GM23338 (cell line): Measurements from ENCODE around the gene MTCH2. TPM values are rescaled to one million over a fixed set of nuclear protein-coding genes. Genes with fewer than 3 reads are reported as not detected.

Experiments
- ATAC-seq: fragments of 200-7000 bp; cut with Tn5 transposase; 3 replicates; pipeline ENCODE4 v1.9.1; 2020
- DNase-seq: peaks from one replicate; pipeline ENCODE4 v3.0.0-alpha.2; 2015; ENCODE audit warnings: low spot score
- H2AFZ ChIP-seq: fragments of 200-600 bp; sonication (generic); 2 replicates; pipeline ENCODE4 v1.8.0; 2016; ENCODE audit warnings: antibody characterized with exemption, mild to moderate bottlenecking, moderate library complexity
- H3F3A ChIP-seq: fragments of 200-600 bp; sonication (generic); replicated peaks from 2 replicates; pipeline ENCODE4 v1.8.0; 2017; ENCODE audit warnings: antibody characterized with exemption, mixed run types, low read depth
- H3K27ac ChIP-seq: fragments of 200-600 bp; sonication (generic); 2 replicates; pipeline ENCODE4 v1.6.1; 2016; ENCODE audit warnings: low read depth
- H3K27me3 ChIP-seq: fragments of 200-600 bp; sonication (generic); 2 replicates; pipeline ENCODE4 v1.8.0; 2016; ENCODE audit warnings: mild to moderate bottlenecking, mixed run types, moderate library complexity; ENCODE audit not compliant: insufficient read depth
- H3K36me3 ChIP-seq: fragments of 200-600 bp; sonication (generic); 2 replicates; pipeline ENCODE4 v1.8.0; 2016; ENCODE audit warnings: mild to moderate bottlenecking; ENCODE audit not compliant: insufficient read depth
- H3K4me1 ChIP-seq: fragments of 200-600 bp; sonication (generic); 2 replicates; pipeline ENCODE4 v1.8.0; 2016; ENCODE audit warnings: mild to moderate bottlenecking, moderate library complexity; ENCODE audit not compliant: insufficient read depth
- H3K4me2 ChIP-seq: fragments of 200-600 bp; sonication (generic); 2 replicates; pipeline ENCODE4 v1.7.1; 2017; ENCODE audit warnings: mixed run types
- H3K4me3 ChIP-seq: fragments of 200-600 bp; sonication (generic); 2 replicates; pipeline ENCODE4 v1.6.1; 2016; ENCODE audit warnings: mixed run types
- H3K79me2 ChIP-seq: fragments of 200-600 bp; sonication (generic); replicated peaks from 2 replicates; pipeline ENCODE4 v1.8.0; 2017; ENCODE audit warnings: mild to moderate bottlenecking; ENCODE audit not compliant: insufficient read depth
- H3K9me2 ChIP-seq: fragments of 200-600 bp; sonication (generic); 2 replicates; pipeline ENCODE4 v1.8.0; 2017; ENCODE audit not compliant: insufficient read depth
- H4K20me1 ChIP-seq: fragments of 200-600 bp; sonication (generic); replicated peaks from 2 replicates; pipeline ENCODE4 v1.8.0; 2017; ENCODE audit warnings: mild to moderate bottlenecking; ENCODE audit not compliant: insufficient read depth
- H3K27ac Mint-ChIP-seq: 2 replicates; pipeline ENCODE4 v1.8.0; 2020; ENCODE audit warnings: inconsistent platforms, mild to moderate bottlenecking, moderate library complexity, mixed read lengths
- H3K27me3 Mint-ChIP-seq: 3 replicates; pipeline ENCODE4 v1.8.0; 2022; ENCODE audit warnings: low read depth, mild to moderate bottlenecking, moderate library complexity, mixed read lengths, inconsistent platforms; ENCODE audit not compliant: insufficient read depth, poor library complexity
- H3K36me3 Mint-ChIP-seq: 3 replicates; pipeline ENCODE4 v1.8.0; 2021; ENCODE audit warnings: low read depth, mild to moderate bottlenecking, inconsistent platforms, moderate library complexity, mixed read lengths
- H3K4me1 Mint-ChIP-seq: 3 replicates; pipeline ENCODE4 v1.8.0; 2020; ENCODE audit warnings: mild to moderate bottlenecking, inconsistent platforms, mixed read lengths
- H3K4me3 Mint-ChIP-seq: 3 replicates; pipeline ENCODE4 v1.8.0; 2021; ENCODE audit warnings: moderate library complexity, mild to moderate bottlenecking, inconsistent platforms, mixed read lengths
- H3K9me3 Mint-ChIP-seq: 3 replicates; pipeline ENCODE4 v1.8.0; 2020; ENCODE audit warnings: moderate library complexity, mild to moderate bottlenecking, inconsistent platforms, mixed read lengths
- CREB1 ChIP-seq: fragments of 250-450 bp; sonication (Bioruptor Pico); IDR thresholded peaks from 2 replicates; pipeline ENCODE4 v1.5.0; 2020; ENCODE audit warnings: low read depth, mild to moderate bottlenecking, moderate library complexity
- CTCF ChIP-seq, 2 experiments: fragments of 200-600 bp in 1 of 2; sonication (generic) in 1 of 2; conservative IDR thresholded peaks; 2 replicates each; pipeline versions ENCODE4 v1.5.1 to v1.6.1; 2016 to 2017; ENCODE audit warnings: antibody characterized with exemption in 2 of 2, low read depth in 2 of 2, mild to moderate bottlenecking in 2 of 2, moderate library complexity in 1 of 2
- ETS1 ChIP-seq: IDR thresholded peaks from 2 replicates; pipeline ENCODE4 v1.6.1; 2016; ENCODE audit warnings: antibody characterized with exemption
- EZH2 ChIP-seq: fragments of 200-600 bp; sonication (generic); IDR thresholded peaks from one replicate; pipeline ENCODE4 v1.8.0; 2017; ENCODE audit warnings: antibody characterized with exemption, mild to moderate bottlenecking, low read depth; ENCODE audit not compliant: unreplicated experiment
- EZH2phosphoT487 ChIP-seq: fragments of 200-600 bp; sonication (generic); IDR thresholded peaks from one replicate; pipeline ENCODE4 v1.8.1; 2018; ENCODE audit warnings: antibody characterized with exemption; ENCODE audit not compliant: unreplicated experiment
- JUNB ChIP-seq: IDR thresholded peaks from one replicate; pipeline ENCODE4 v1.6.1; 2016; ENCODE audit warnings: antibody characterized with exemption; ENCODE audit not compliant: unreplicated experiment
- NANOG ChIP-seq: IDR thresholded peaks from 2 replicates; pipeline ENCODE4 v1.6.1; 2016; ENCODE audit warnings: antibody characterized with exemption, borderline replicate concordance
- POLR2AphosphoS5 ChIP-seq: IDR thresholded peaks from 2 replicates; pipeline ENCODE4 v1.6.1; 2016; ENCODE audit warnings: antibody characterized with exemption, low read depth
- STAT1 ChIP-seq: IDR thresholded peaks from one replicate; pipeline ENCODE4 v1.6.1; 2016; ENCODE audit warnings: antibody characterized with exemption; ENCODE audit not compliant: unreplicated experiment
- ZNF114 ChIP-seq: fragments of 250-450 bp; sonication (Bioruptor Pico); IDR thresholded peaks from 2 replicates; pipeline ENCODE4 v1.5.0; 2020; ENCODE audit warnings: mild to moderate bottlenecking, moderate library complexity
- ZNF331 ChIP-seq: fragments of 250-450 bp; sonication (Bioruptor Pico); IDR thresholded peaks from 2 replicates; pipeline ENCODE4 v1.5.0; 2020; ENCODE audit warnings: low read depth, mild to moderate bottlenecking, moderate library complexity
- ZNF462 ChIP-seq: fragments of 250-450 bp; sonication (Bioruptor Pico); IDR thresholded peaks from 2 replicates; pipeline ENCODE4 v1.5.0; 2020; ENCODE audit warnings: mild to moderate bottlenecking, moderate library complexity
- polyA plus RNA-seq: library from polyadenylated mRNA; unstranded; fragments of >200 nt; fragmentation: Nextera tagmentation; extraction: Ambion mirVana; gene quantifications from 2 replicates; pipeline ENCODE4 v1.2.1, GENCODE V29; 2016
- total RNA-seq: library from RNA; depleted of rRNA; stranded (reverse); fragments of >200 nt; shearing (Covaris generic); gene quantifications from 2 replicates; pipeline ENCODE4 v1.2.3, GENCODE V29; 2014
- TF ChIP-seq, protein P1 (sequence below): IDR thresholded peaks from one replicate; pipeline ENCODE4 v1.6.1; 2018; ENCODE audit warnings: antibody characterized with exemption; ENCODE audit not compliant: unreplicated experiment

The MTCH2 gene
- total and polyA plus RNA-seq, 2 experiments from 2014 or later: 90.9 to 155 TPM

DNA sequence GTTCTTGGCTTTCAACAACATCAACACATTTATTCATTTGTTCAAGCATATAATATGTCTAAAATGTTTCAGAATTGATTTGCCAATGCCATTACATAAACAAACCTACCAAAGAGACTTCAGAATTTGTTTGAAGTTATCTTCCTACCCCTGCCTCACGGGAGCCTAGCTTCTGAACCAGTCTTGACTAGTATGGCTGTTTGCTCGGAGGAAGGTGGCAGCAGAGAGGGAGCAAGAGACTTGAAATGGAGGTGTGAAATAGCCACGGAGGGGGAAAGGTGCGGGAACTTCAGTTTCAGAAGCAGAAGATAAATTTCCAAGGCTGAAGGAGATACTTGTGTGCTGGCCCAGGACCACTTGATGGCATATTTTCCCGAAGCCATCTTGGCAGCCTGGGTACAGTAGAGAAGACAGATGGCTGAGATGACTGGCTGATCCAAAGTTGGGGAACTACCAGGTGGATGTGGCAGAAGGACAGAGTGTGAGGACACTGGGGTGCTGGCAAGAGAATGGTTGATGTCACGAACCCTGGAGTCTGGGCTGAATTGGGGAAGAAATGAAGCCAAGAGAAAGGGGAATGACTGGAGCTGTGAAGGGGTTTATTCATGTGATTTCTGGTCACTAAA, 14.0 kb upstream of the MTCH2 start:
- H4K20me1 ChIP-seq: no peaks in the 10 kb centered on the region
- H3K36me3 ChIP-seq: no peaks in the 10 kb centered on the region; the same call in 1 of the 2 replicates
- H3K4me1 Mint-ChIP-seq: no peaks in the 10 kb centered on the region
- no peaks in the 10 kb centered on the region for H3K4me1 ChIP-seq
- peak; percentile 46 for ATAC-seq
- no peaks in the 10 kb centered on the region for H3K79me2 ChIP-seq
- H3K27ac ChIP-seq: no peak overlapping the region
- DNase-seq: peak; percentile 34
- H3K4me3 Mint-ChIP-seq: no peak overlapping the region
- 0 out of 3 replicates have a peak, but pooled peaks cover 11% of the 10 kb centered on the region for H3K36me3 Mint-ChIP-seq
- no peak overlapping the region; the same call in 1 of the 2 replicates for H2AFZ ChIP-seq
- H3K4me3 ChIP-seq: no peak overlapping the region
- H3K4me2 ChIP-seq: no peak overlapping the region
- H3K27ac Mint-ChIP-seq: no peak overlapping the region
- no peaks in the 10 kb centered on the region for H3K27me3 ChIP-seq
- peaks cover 6% of the 10 kb centered on the region for H3K27me3 Mint-ChIP-seq
- peaks cover 18% of the 10 kb centered on the region for H3K9me3 Mint-ChIP-seq
- H3K9me2 ChIP-seq: no peaks in the 10 kb centered on the region
- no peaks in the 10 kb centered on the region for H3F3A ChIP-seq
- no peak for TF ChIP-seq POLR2AphosphoS5
- no peak for TF ChIP-seq ETS1
- TF ChIP-seq CTCF (conservative IDR thresholded peaks at IDR 0.05; ENCODE audit: low read depth in 2 of 2): no peak; a peak in 1 of 4 replicates
- TF ChIP-seq CREB1 (CRISPR knock-in tag): no peak
- no peak for TF ChIP-seq NANOG
- TF ChIP-seq STAT1: no peak
- no peak for TF ChIP-seq JUNB
- no peak for TF ChIP-seq ZNF462 (CRISPR knock-in tag)
- TF ChIP-seq ZNF331 (CRISPR knock-in tag): no peak
- TF ChIP-seq, protein P1, sequence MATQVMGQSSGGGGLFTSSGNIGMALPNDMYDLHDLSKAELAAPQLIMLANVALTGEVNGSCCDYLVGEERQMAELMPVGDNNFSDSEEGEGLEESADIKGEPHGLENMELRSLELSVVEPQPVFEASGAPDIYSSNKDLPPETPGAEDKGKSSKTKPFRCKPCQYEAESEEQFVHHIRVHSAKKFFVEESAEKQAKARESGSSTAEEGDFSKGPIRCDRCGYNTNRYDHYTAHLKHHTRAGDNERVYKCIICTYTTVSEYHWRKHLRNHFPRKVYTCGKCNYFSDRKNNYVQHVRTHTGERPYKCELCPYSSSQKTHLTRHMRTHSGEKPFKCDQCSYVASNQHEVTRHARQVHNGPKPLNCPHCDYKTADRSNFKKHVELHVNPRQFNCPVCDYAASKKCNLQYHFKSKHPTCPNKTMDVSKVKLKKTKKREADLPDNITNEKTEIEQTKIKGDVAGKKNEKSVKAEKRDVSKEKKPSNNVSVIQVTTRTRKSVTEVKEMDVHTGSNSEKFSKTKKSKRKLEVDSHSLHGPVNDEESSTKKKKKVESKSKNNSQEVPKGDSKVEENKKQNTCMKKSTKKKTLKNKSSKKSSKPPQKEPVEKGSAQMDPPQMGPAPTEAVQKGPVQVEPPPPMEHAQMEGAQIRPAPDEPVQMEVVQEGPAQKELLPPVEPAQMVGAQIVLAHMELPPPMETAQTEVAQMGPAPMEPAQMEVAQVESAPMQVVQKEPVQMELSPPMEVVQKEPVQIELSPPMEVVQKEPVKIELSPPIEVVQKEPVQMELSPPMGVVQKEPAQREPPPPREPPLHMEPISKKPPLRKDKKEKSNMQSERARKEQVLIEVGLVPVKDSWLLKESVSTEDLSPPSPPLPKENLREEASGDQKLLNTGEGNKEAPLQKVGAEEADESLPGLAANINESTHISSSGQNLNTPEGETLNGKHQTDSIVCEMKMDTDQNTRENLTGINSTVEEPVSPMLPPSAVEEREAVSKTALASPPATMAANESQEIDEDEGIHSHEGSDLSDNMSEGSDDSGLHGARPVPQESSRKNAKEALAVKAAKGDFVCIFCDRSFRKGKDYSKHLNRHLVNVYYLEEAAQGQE: no peak
- no peak for TF ChIP-seq EZH2
- no peak for TF ChIP-seq ZNF114 (CRISPR knock-in tag)
- TF ChIP-seq EZH2phosphoT487: no peak
